WERI-Rb-1 (cell line): ENCODE measurements around the gene FRMD4A.

Experiments
- DNase-seq: peaks from one replicate; pipeline ENCODE4 v3.0.0-alpha.2; 2020
- H3K27ac ChIP-seq: fragments of 250-450 bp; sonication (Bioruptor Pico); 2 replicates; pipeline ENCODE4 v1.5.1; 2020; ENCODE audit warnings: mild to moderate bottlenecking, moderate library complexity
- H3K27me3 ChIP-seq: fragments of 250-450 bp; sonication (Bioruptor Pico); 2 replicates; pipeline ENCODE4 v1.5.1; 2021; ENCODE audit warnings: mild to moderate bottlenecking, low read depth, moderate library complexity; ENCODE audit not compliant: insufficient read depth, severe bottlenecking
- H3K36me3 ChIP-seq: fragments of 250-450 bp; sonication (Bioruptor Pico); 2 replicates; pipeline ENCODE4 v1.5.1; 2020; ENCODE audit warnings: mild to moderate bottlenecking, moderate library complexity
- H3K4me3 ChIP-seq: 2 replicates; pipeline ENCODE4 v1.5.1; 2011; ENCODE audit warnings: low read depth, mild to moderate bottlenecking, control low read depth, low read length
- H3K9me3 ChIP-seq: fragments of 250-450 bp; sonication (Bioruptor Pico); 2 replicates; pipeline ENCODE4 v1.5.1; 2021; ENCODE audit warnings: mild to moderate bottlenecking, moderate library complexity; ENCODE audit not compliant: severe bottlenecking
- CTCF ChIP-seq: IDR thresholded peaks from 2 replicates; pipeline ENCODE4 v1.5.1; 2011; ENCODE audit warnings: low read depth, mild to moderate bottlenecking, control low read depth, inconsistent platforms, low read length

The FRMD4A gene

GRCh38 chr10:13858709-13859108, 472.0 kb downstream of the FRMD4A start:
- Histone ChIP-seq H3K27ac (no peak overlapping the region), H3K9me3 (no peaks in the 10 kb centered on the region), H3K36me3 (no peaks in the 10 kb centered on the region), H3K4me3 (no peak overlapping the region), H3K27me3 (no peaks in the 10 kb centered on the region)
- TF ChIP-seq CTCF = no peak
- no peak for DNase-seq

- Histone ChIP-seq H3K9me3 (no peaks in the 10 kb centered on the region), H3K27me3 (no peaks in the 10 kb centered on the region), H3K4me3 (no peak overlapping the region), H3K36me3 (no peaks in the 10 kb centered on the region), H3K27ac (no peak overlapping the region)
- DNase-seq = no peak
- no peak for TF ChIP-seq CTCF
These were observed 473.3 kb downstream of the FRMD4A start for GRCh38 chr10:13857451-13857850.

GRCh38 chr10:13853854-13854253, 476.9 kb downstream of the FRMD4A start:
- no peaks in the 10 kb centered on the region for H3K27me3 ChIP-seq
- DNase-seq = no peak
- no peaks in the 10 kb centered on the region for H3K9me3 ChIP-seq
- H3K36me3 ChIP-seq = no peaks in the 10 kb centered on the region
- H3K27ac ChIP-seq = no peak overlapping the region
- H3K4me3 ChIP-seq = no peak overlapping the region
- no peak for TF ChIP-seq CTCF

- TF ChIP-seq CTCF = no peak
- Histone ChIP-seq H3K4me3 (no peak overlapping the region), H3K27ac (no peak overlapping the region)
These were observed 477.9 kb downstream of the FRMD4A start for GRCh38 chr10:13852872-13853271.

GRCh38 chr10:13851906-13852305, 478.8 kb downstream of the FRMD4A start:
- H3K27ac ChIP-seq = no peak overlapping the region
- no peak for TF ChIP-seq CTCF
- H3K4me3 ChIP-seq = no peak overlapping the region
- no peaks in the 10 kb centered on the region for H3K9me3 ChIP-seq
- H3K36me3 ChIP-seq = no peaks in the 10 kb centered on the region
- DNase-seq = no peak
- H3K27me3 ChIP-seq = no peaks in the 10 kb centered on the region

More at GRCh38 chr10:13852872-13853271, 477.9 kb downstream of the FRMD4A start:
- Histone ChIP-seq H3K9me3 (no peaks in the 10 kb centered on the region), H3K27me3 (no peaks in the 10 kb centered on the region), H3K36me3 (no peaks in the 10 kb centered on the region)
- no peak for DNase-seq
